Peyer's patch (tissue), 4 donors: ENCODE measurements around the gene SC5D. TPM values are rescaled to one million over a fixed set of nuclear protein-coding genes. Genes with fewer than 3 reads are reported as not detected.

ENCODE experiments used
- DNase-seq, 3 donors: peaks; one replicate each; pipeline ENCODE4 v3.0.0-alpha.2; 2017 to 2019
- H3K27ac ChIP-seq, 4 donors: fragments of 200-600 bp; sonication (generic); one replicate each; pipeline ENCODE4 v1.5.1; 2016 to 2019
- H3K27me3 ChIP-seq, 2 donors: fragments of 200-600 bp; sonication (generic); one replicate each; pipeline ENCODE4 v1.5.1; 2019
- H3K36me3 ChIP-seq, 3 donors: fragments of 200-600 bp; sonication (generic); one replicate each; pipeline ENCODE4 v1.5.1; 2016 to 2019
- H3K4me1 ChIP-seq, 4 donors: fragments of 200-600 bp; sonication (generic); one replicate each; pipeline ENCODE4 v1.5.1; 2016 to 2019
- H3K4me3 ChIP-seq, 4 donors: fragments of 200-600 bp; sonication (generic); 1 replicate in 3 of 4; 2 replicates in 1 of 4; pipeline ENCODE4 v1.5.1; 2016 to 2019; ENCODE audit warnings: mild to moderate bottlenecking in 1 of 4
- H3K9me3 ChIP-seq, 4 donors: fragments of 200-600 bp; sonication (generic); one replicate each; pipeline ENCODE4 v1.5.1; 2016 to 2019; ENCODE audit warnings: mild to moderate bottlenecking in 1 of 4
- CTCF ChIP-seq, 6 experiments: fragments of 450-650 bp in 4 of 6; fragments of 200-600 bp in 2 of 6; sonication (generic) in 1 of 6; IDR thresholded peaks; one replicate each; pipeline ENCODE4 v1.5.1; 2017 to 2019; ENCODE audit warnings: antibody characterized with exemption in 6 of 6, mild to moderate bottlenecking in 3 of 6, moderate library complexity in 1 of 6
- POLR2A ChIP-seq, 2 donors: fragments of 450-650 bp; IDR thresholded peaks; one replicate each; pipeline ENCODE4 v1.5.1; 2017; ENCODE audit warnings: antibody characterized with exemption in 2 of 2, mild to moderate bottlenecking in 2 of 2, moderate library complexity in 2 of 2
- total RNA-seq, 4 donors: library from RNA; depleted of rRNA; stranded (reverse); fragments of >200 nt; gene quantifications; one replicate each; pipeline ENCODE4 v1.1.0, GENCODE V29; 2016

The SC5D gene
- total RNA-seq, 4 donors from 2014 or later: 25.6 to 63.6 (median 37.7) TPM

DNA sequence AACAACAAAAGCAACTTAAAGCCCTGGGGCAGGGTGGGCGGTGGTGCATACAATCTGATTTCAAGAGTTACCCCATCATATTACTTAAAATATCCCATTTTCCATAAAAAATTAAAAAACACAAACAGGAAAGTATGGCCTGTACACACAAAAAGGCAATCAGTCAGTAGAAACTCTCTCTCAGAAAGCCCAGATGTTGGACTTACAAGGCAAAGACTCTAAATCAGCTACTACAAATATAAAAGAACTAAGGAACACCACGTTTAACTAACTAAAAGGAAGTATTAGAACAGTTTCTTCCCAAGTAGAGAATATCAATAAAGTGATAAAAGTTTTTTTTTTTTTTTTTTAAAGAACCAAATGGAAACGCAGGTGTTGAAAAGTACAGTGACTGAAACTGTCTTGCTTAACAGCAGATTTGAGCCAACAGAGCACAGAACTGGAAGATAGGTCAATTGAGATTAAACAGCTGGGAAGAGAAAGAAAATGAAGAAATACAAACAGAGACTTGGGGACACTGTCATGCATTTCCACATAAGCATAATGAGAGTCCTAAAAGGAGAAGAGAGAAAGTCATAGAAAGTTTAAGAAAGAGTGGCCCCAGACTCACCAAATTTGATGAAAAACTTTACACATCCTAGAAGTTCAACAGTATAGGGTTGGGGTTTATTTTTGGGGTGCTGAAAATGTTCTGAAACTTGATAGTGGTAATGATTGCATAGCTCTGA is 8.6 kb downstream of the SC5D start:
- no peaks in the 10 kb centered on the region for H3K4me1 ChIP-seq
- DNase-seq: no peak
- peaks cover 0 to 21% (median 0%) of the 10 kb centered on the region in 3 donors for H3K36me3 ChIP-seq
- no peaks in the 10 kb centered on the region for H3K27me3 ChIP-seq
- H3K27ac ChIP-seq: no peak overlapping the region
- TF ChIP-seq POLR2A (IDR thresholded peaks at IDR 0.05) (no peak), CTCF (IDR thresholded peaks at IDR 0.05) (no peak)
- H3K4me3 ChIP-seq: no peak overlapping the region
- no peaks in the 10 kb centered on the region for H3K9me3 ChIP-seq

GRCh38 chr11:121304759-121305158 is 12.2 kb downstream of the SC5D start:
- Histone ChIP-seq H3K27me3 (no peaks in the 10 kb centered on the region), H3K9me3 (no peaks in the 10 kb centered on the region), H3K4me1 (no peaks in the 10 kb centered on the region), H3K27ac (no peak overlapping the region), H3K4me3 (no peak overlapping the region), H3K36me3 (peaks cover 0 to 50% (median 0%) of the 10 kb centered on the region in 3 donors)
- DNase-seq: no peak
- TF ChIP-seq POLR2A (IDR thresholded peaks at IDR 0.05): no peak
- no peak for TF ChIP-seq CTCF (IDR thresholded peaks at IDR 0.05)

- peaks cover 0 to 50% (median 0%) of the 10 kb centered on the region in 3 donors for H3K36me3 ChIP-seq
These were observed 16.2 kb downstream of the SC5D start for GRCh38 chr11:121308816-121309215.

DNA sequence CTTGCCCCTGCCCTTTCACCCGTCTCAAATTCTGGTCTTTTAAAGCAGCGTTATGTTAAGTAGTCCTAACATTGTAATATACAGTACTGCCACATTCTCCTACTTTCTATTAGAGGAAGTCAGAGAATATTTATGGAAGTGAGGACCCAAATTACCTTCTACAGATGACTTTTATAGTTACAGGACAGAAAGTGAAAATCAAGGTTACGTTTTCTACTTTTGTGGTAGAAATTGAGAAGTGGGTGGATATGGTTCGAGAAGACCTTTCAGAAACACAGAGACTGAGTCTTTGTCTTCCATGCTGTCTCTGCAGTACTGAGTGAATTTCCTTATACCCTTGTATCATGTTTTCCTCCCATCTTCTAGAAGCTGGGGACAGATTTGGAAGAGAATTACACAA is 17.1 kb downstream of the SC5D start:
- DNase-seq: no peak
- no peaks in the 10 kb centered on the region for H3K4me1 ChIP-seq
- TF ChIP-seq CTCF (IDR thresholded peaks at IDR 0.05): no peak
- no peak for TF ChIP-seq POLR2A (IDR thresholded peaks at IDR 0.05)
- no peak overlapping the region for H3K4me3 ChIP-seq
- no peaks in the 10 kb centered on the region for H3K27me3 ChIP-seq
- peaks cover 0 to 44% (median 0%) of the 10 kb centered on the region in 3 donors for H3K36me3 ChIP-seq
- H3K27ac ChIP-seq: no peak overlapping the region
- H3K9me3 ChIP-seq: no peaks in the 10 kb centered on the region

More at GRCh38 chr11:121308816-121309215, 16.2 kb downstream of the SC5D start:
- DNase-seq: no peak
- Histone ChIP-seq H3K4me1 (no peaks in the 10 kb centered on the region), H3K27ac (no peak overlapping the region), H3K4me3 (no peak overlapping the region), H3K27me3 (no peaks in the 10 kb centered on the region), H3K9me3 (no peaks in the 10 kb centered on the region)
- TF ChIP-seq POLR2A (IDR thresholded peaks at IDR 0.05) (no peak), CTCF (IDR thresholded peaks at IDR 0.05) (no peak)

- H3K27ac ChIP-seq: no peak overlapping the region
- H3K9me3 ChIP-seq: no peaks in the 10 kb centered on the region
- H3K27me3 ChIP-seq: no peaks in the 10 kb centered on the region
- no peak for TF ChIP-seq CTCF (IDR thresholded peaks at IDR 0.05)
- no peak for TF ChIP-seq POLR2A (IDR thresholded peaks at IDR 0.05)
- H3K4me3 ChIP-seq: no peak overlapping the region
- H3K4me1 ChIP-seq: no peaks in the 10 kb centered on the region
- no peak for DNase-seq
- peaks cover 0 to 32% (median 0%) of the 10 kb centered on the region in 3 donors for H3K36me3 ChIP-seq
These were observed 18.3 kb downstream of the SC5D start for GRCh38 chr11:121310908-121311307.
